HCT116 (cell line): Measurements from ENCODE around the gene SLC26A2. TPM values are rescaled to one million over a fixed set of nuclear protein-coding genes. Genes with fewer than 3 reads are reported as not detected.
A peak's percentile ranks its signal among the peaks of the same experiment; 100 is the strongest.

Experiments used
- ATAC-seq: fragments of 200-7000 bp; cut with Tn5 transposase; 2 replicates; pipeline ENCODE4 v1.9.1; 2020; ENCODE audit warnings: mild to moderate bottlenecking, moderate library complexity
- BruUV-seq: library from RNA; stranded (reverse); fragments of 400-500 nt; replicated peaks from 2 replicates; lab custom pipeline; 2021; lab: Mats Ljungman, UMichigan
- CTCF ChIA-PET: fragments of 300-600 bp; sonication (Branson Sonifier 250); formaldehyde crosslinking; loops from one replicate; lab custom pipeline; 2021; ENCODE audit warnings: antibody characterized with exemption; lab: Charles Lee
- POLR2A ChIA-PET: fragments of 300-600, 350-600 bp; sonication (Branson Sonifier 250); formaldehyde crosslinking; loops from one replicate; lab custom pipeline; 2021; ENCODE audit warnings: antibody characterized with exemption; lab: Charles Lee
- RAD21 ChIA-PET, 2 experiments: fragments of 300-600 bp; sonication (Branson Sonifier 250); formaldehyde crosslinking; loops; one replicate each; lab custom pipeline; 2023; ENCODE audit warnings: low total read pairs in 2 of 2; ENCODE audit not compliant: uncharacterized antibody in 2 of 2, unreplicated experiment in 2 of 2, low non-redundant PET in 1 of 2; lab: Charles Lee
- DNase-seq: peaks from one replicate; pipeline ENCODE4 v3.0.0-alpha.2; 2010; ENCODE audit warnings: low read depth, low spot score
- H2AFZ ChIP-seq: fragments of 200-600 bp; shearing (Covaris generic), sonication (generic); 2 replicates; pipeline ENCODE4 v1.6.1; 2017; ENCODE audit warnings: low read depth, mixed run types, mixed read lengths, antibody characterized with exemption, low read length; ENCODE audit not compliant: poor library complexity, severe bottlenecking
- H3K27ac ChIP-seq: 2 replicates; pipeline ENCODE4 v1.5.1; 2012; ENCODE audit warnings: low read depth, low read length
- H3K27me3 ChIP-seq: fragments of 200-600 bp; sonication (generic); 2 replicates; pipeline ENCODE4 v1.6.1; 2016; ENCODE audit warnings: mixed run types, low read length, mixed read lengths; ENCODE audit not compliant: insufficient read depth
- H3K36me3 ChIP-seq, 2 experiments: fragments of 200-500 bp in 1 of 2; fragments of 200-600 bp in 1 of 2; sonication (Bioruptor generic) in 1 of 2; sonication (generic) in 1 of 2; 2 replicates each; pipeline versions ENCODE4 v1.5.1 to v1.6.1; 2014 to 2016; ENCODE audit warnings: low read length in 2 of 2, inconsistent platforms in 1 of 2, mixed read lengths in 1 of 2, mixed run types in 1 of 2; ENCODE audit not compliant: insufficient read depth in 2 of 2, control insufficient read depth in 1 of 2
- H3K4me1 ChIP-seq, 2 experiments: fragments of 200-600 bp in 1 of 2; sonication (generic) in 1 of 2; 2 replicates each; pipeline versions ENCODE4 v1.5.1 to v1.6.1; 2012 to 2017; ENCODE audit warnings: low read length in 2 of 2, inconsistent platforms in 1 of 2, mild to moderate bottlenecking in 1 of 2, mixed read lengths in 1 of 2, mixed run types in 1 of 2, moderate library complexity in 1 of 2; ENCODE audit not compliant: insufficient read depth in 2 of 2, control insufficient read depth in 1 of 2
- H3K4me2 ChIP-seq: fragments of 200-600 bp; sonication (generic); 2 replicates; pipeline ENCODE4 v1.6.1; 2017; ENCODE audit warnings: mixed run types, low read length, mixed read lengths
- H3K4me3 ChIP-seq, 2 experiments: fragments of 200-600 bp in 1 of 2; sonication (generic) in 1 of 2; replicated peaks in 1 of 2; 2 replicates each; pipeline ENCODE4 v1.5.1; 2011 to 2016; ENCODE audit warnings: low read length in 2 of 2, control low read depth in 1 of 2, low read depth in 1 of 2, mild to moderate bottlenecking in 1 of 2, mixed read lengths in 1 of 2, mixed run types in 1 of 2
- H3K79me2 ChIP-seq: fragments of 200-600 bp; sonication (generic); 2 replicates; pipeline ENCODE4 v1.6.1; 2017; ENCODE audit warnings: mild to moderate bottlenecking, mixed run types, low read length, moderate library complexity, mixed read lengths; ENCODE audit not compliant: insufficient read depth
- H3K9ac ChIP-seq: fragments of 200-600 bp; sonication (generic); 2 replicates; pipeline ENCODE4 v1.6.1; 2016; ENCODE audit warnings: low read length, mixed read lengths
- H3K9me2 ChIP-seq: fragments of 200-600 bp; sonication (generic), shearing (Covaris generic); 2 replicates; pipeline ENCODE4 v1.6.1; 2017; ENCODE audit warnings: mixed run types, mild to moderate bottlenecking, moderate library complexity; ENCODE audit not compliant: insufficient read depth
- H3K9me3 ChIP-seq, 2 experiments: fragments of 200-500 bp in 1 of 2; fragments of 200-600 bp in 1 of 2; sonication (Bioruptor generic) in 1 of 2; sonication (generic) in 1 of 2; 2 replicates each; pipeline ENCODE4 v1.6.1; 2014 to 2017; ENCODE audit warnings: low read length in 2 of 2, mixed read lengths in 2 of 2, inconsistent platforms in 1 of 2, low read depth in 1 of 2, mild to moderate bottlenecking in 1 of 2, mixed run types in 1 of 2, moderate library complexity in 1 of 2; ENCODE audit not compliant: control insufficient read depth in 1 of 2, insufficient read depth in 1 of 2
- H4K20me1 ChIP-seq: fragments of 200-600 bp; sonication (generic), shearing (Covaris generic); 2 replicates; pipeline ENCODE4 v1.6.1; 2017; ENCODE audit warnings: mixed run types, mild to moderate bottlenecking, moderate library complexity; ENCODE audit not compliant: insufficient read depth
- CBX3 ChIP-seq: IDR thresholded peaks from 2 replicates; pipeline ENCODE4 v1.6.1; 2012; ENCODE audit warnings: low read depth
- CTCF ChIP-seq, 3 experiments: fragments of 200-600 bp in 1 of 3; sonication (generic) in 1 of 3; IDR thresholded peaks in 2 of 3; conservative IDR thresholded peaks in 1 of 3; 2 replicates each; pipeline ENCODE4 v1.5.1; 2012 to 2017; ENCODE audit warnings: low read depth in 2 of 3, low read length in 2 of 3, antibody characterized with exemption in 1 of 3, borderline replicate concordance in 1 of 3, control low read depth in 1 of 3, mild to moderate bottlenecking in 1 of 3, mixed read lengths in 1 of 3, mixed run types in 1 of 3, moderate library complexity in 1 of 3; ENCODE audit not compliant: insufficient read depth in 1 of 3
- MAX ChIP-seq: IDR thresholded peaks from 2 replicates; pipeline ENCODE4 v1.6.1; 2012
- REST ChIP-seq: IDR thresholded peaks from 2 replicates; pipeline ENCODE4 v1.6.1; 2012; ENCODE audit warnings: low read depth
- SIN3A ChIP-seq: IDR thresholded peaks from 2 replicates; pipeline ENCODE4 v1.6.1; 2012; ENCODE audit warnings: low read depth
- intact Hi-C: fragments of 100-400 bp; cut with micrococcal nuclease; formaldehyde crosslinking; loops from 2 replicates; pipeline ENCODE4 v1.10.0; 2022
- total RNA-seq: library from RNA; stranded (reverse); gene quantifications from one replicate; pipeline ENCODE4 v1.2.1, GENCODE V29; 2021; ENCODE audit not compliant: unreplicated experiment
- TF ChIP-seq, protein P1 (sequence below): IDR thresholded peaks from 2 replicates; pipeline ENCODE4 v1.6.1; 2012

Gene SLC26A2
- total RNA-seq, 1 experiment from 2014 or later: 7.8 TPM

DNA sequence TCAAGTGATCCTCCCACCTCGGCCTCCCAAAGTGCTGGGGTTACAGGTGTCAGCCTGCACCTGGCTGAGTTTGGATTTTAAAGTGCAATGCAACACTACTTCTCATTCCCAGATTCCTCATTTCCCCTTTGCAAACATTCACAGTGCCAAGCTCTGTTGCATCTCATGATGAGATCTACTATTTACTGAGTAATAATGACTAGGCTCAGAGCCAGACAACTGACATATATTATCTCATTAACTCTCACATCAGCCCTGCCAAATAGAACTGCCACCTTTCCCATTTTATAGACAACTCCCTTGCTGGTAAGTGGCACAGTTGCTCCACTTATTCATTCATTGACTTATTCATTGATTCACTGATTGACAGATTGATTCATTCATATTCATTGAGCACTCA is 22.9 kb upstream of the SLC26A2 start:
- no peaks in the 10 kb centered on the region for H4K20me1 ChIP-seq
- DNase-seq (no peak), ATAC-seq (no peak)
- no peaks in the 10 kb centered on the region for H3K9me3 ChIP-seq
- ChIA-PET CTCF (no interaction called here), RAD21 (no interaction called here), POLR2A (no interaction called here)
- peak overlapping the region; percentile 49 for H3K4me2 ChIP-seq
- no peak for TF ChIP-seq REST
- no peak for TF ChIP-seq SIN3A
- no peak for TF ChIP-seq CTCF (IDR thresholded peaks at IDR 0.05 in 2 of 3, conservative IDR thresholded peaks at IDR 0.05 in 1 of 3; ENCODE audit: borderline replicate concordance in 1 of 3, insufficient read depth in 1 of 3, low read depth in 2 of 3, low read length in 2 of 3)
- no peak for TF ChIP-seq CBX3
- no peak for TF ChIP-seq MAX
- TF ChIP-seq, protein P1, sequence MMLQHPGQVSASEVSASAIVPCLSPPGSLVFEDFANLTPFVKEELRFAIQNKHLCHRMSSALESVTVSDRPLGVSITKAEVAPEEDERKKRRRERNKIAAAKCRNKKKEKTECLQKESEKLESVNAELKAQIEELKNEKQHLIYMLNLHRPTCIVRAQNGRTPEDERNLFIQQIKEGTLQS: no peak
- H3K9ac ChIP-seq: no peak overlapping the region
- no peaks in the 10 kb centered on the region for H3K27me3 ChIP-seq
- H3K36me3 ChIP-seq: no peaks in the 10 kb centered on the region
- no peaks in the 10 kb centered on the region for H3K9me2 ChIP-seq
- no peaks in the 10 kb centered on the region for H3K79me2 ChIP-seq
- no TSS peak for BruUV-seq
- intact Hi-C loops: no loop called here
- no peak overlapping the region for H3K4me3 ChIP-seq
- no peak overlapping the region for H3K27ac ChIP-seq
- no peak overlapping the region for H2AFZ ChIP-seq
- peaks cover 0 to 20% of the 10 kb centered on the region in 2 experiments; a peak in 3 of 4 replicates for H3K4me1 ChIP-seq
